Liver (tissue), 9 donors: ENCODE measurements around the gene GPR25. TPM values are rescaled to one million over a fixed set of nuclear protein-coding genes. Genes with fewer than 3 reads are reported as not detected.

ENCODE experiments used
- DNase-seq: peaks from one replicate; pipeline ENCODE4 v3.0.0-alpha.2; 2017; ENCODE audit warnings: low spot score
- H3K27ac ChIP-seq, 2 donors: one replicate each; pipeline ENCODE4 v1.7.0; 2013; ENCODE audit warnings: inconsistent platforms in 2 of 2, low read length in 2 of 2, control low read depth in 1 of 2, low read depth in 1 of 2, mild to moderate bottlenecking in 1 of 2
- H3K27me3 ChIP-seq, 4 donors: one replicate each; pipeline versions ENCODE4 v1.6.1 to v1.7.0; 2013; ENCODE audit warnings: low read length in 3 of 4, inconsistent platforms in 1 of 4, mild to moderate bottlenecking in 1 of 4, moderate library complexity in 1 of 4; ENCODE audit not compliant: control insufficient read depth in 4 of 4, insufficient read depth in 4 of 4
- H3K36me3 ChIP-seq, 4 donors: one replicate each; pipeline versions ENCODE4 v1.6.1 to v1.7.0; 2013; ENCODE audit warnings: low read length in 3 of 4, mild to moderate bottlenecking in 3 of 4, low read depth in 1 of 4, moderate library complexity in 1 of 4; ENCODE audit not compliant: control insufficient read depth in 4 of 4, insufficient read depth in 3 of 4
- H3K4me1 ChIP-seq, 4 donors: one replicate each; pipeline versions ENCODE4 v1.6.1 to v1.7.0; 2013; ENCODE audit warnings: low read length in 3 of 4, mild to moderate bottlenecking in 3 of 4, moderate library complexity in 1 of 4; ENCODE audit not compliant: control insufficient read depth in 4 of 4, insufficient read depth in 4 of 4
- H3K4me3 ChIP-seq, 3 donors: one replicate each; pipeline versions ENCODE4 v1.6.1 to v1.7.0; 2013; ENCODE audit warnings: low read length in 3 of 3, control low read depth in 1 of 3, low read depth in 1 of 3, mild to moderate bottlenecking in 1 of 3
- H3K9ac ChIP-seq, 2 donors: one replicate each; pipeline ENCODE4 v1.7.0; 2013; ENCODE audit warnings: low read length in 2 of 2, mild to moderate bottlenecking in 2 of 2, moderate library complexity in 2 of 2, control low read depth in 1 of 2, low read depth in 1 of 2
- H3K9me3 ChIP-seq, 4 donors: one replicate each; pipeline versions ENCODE4 v1.6.1 to v1.7.0; 2013; ENCODE audit warnings: low read length in 3 of 4; ENCODE audit not compliant: control insufficient read depth in 4 of 4
- ATF3 ChIP-seq: IDR thresholded peaks from 2 replicates; pipeline ENCODE4 v1.6.1; 2016; ENCODE audit warnings: antibody characterized with exemption
- CTCF ChIP-seq: fragments of 150-350 bp; IDR thresholded peaks from 2 replicates; pipeline ENCODE4 v1.5.1; 2017; ENCODE audit warnings: improper control_type of control experiment, low read depth, low read length; ENCODE audit not compliant: missing input control
- EGR1 ChIP-seq, 2 donors: IDR thresholded peaks; 2 replicates each; pipeline ENCODE4 v1.6.1; 2016 to 2018; ENCODE audit warnings: antibody characterized with exemption in 2 of 2, low read depth in 2 of 2
- FOXA1 ChIP-seq: IDR thresholded peaks from 2 replicates; pipeline ENCODE4 v1.6.1; 2016; ENCODE audit warnings: antibody characterized with exemption
- FOXA2 ChIP-seq: IDR thresholded peaks from 2 replicates; pipeline ENCODE4 v1.6.1; 2016; ENCODE audit warnings: antibody characterized with exemption
- GABPA ChIP-seq, 2 donors: IDR thresholded peaks in 1 of 2; conservative IDR thresholded peaks in 1 of 2; 2 replicates each; pipeline ENCODE4 v1.6.1; 2016; ENCODE audit warnings: antibody characterized with exemption in 2 of 2, mild to moderate bottlenecking in 1 of 2, moderate library complexity in 1 of 2
- HNF4A ChIP-seq, 2 donors: conservative IDR thresholded peaks; 2 replicates each; pipeline ENCODE4 v1.6.1; 2016; ENCODE audit warnings: antibody characterized with exemption in 2 of 2, mild to moderate bottlenecking in 2 of 2
- HNF4G ChIP-seq: IDR thresholded peaks from 2 replicates; pipeline ENCODE4 v1.6.1; 2016; ENCODE audit warnings: antibody characterized with exemption
- JUND ChIP-seq, 2 donors: IDR thresholded peaks; 2 replicates each; pipeline ENCODE4 v1.6.1; 2016; ENCODE audit warnings: antibody characterized with exemption in 2 of 2
- NR2F2 ChIP-seq: IDR thresholded peaks from 2 replicates; pipeline ENCODE4 v1.6.1; 2016; ENCODE audit warnings: antibody characterized with exemption
- RAD21 ChIP-seq, 2 donors: IDR thresholded peaks; 2 replicates each; pipeline ENCODE4 v1.6.1; 2016; ENCODE audit warnings: antibody characterized with exemption in 2 of 2, mild to moderate bottlenecking in 2 of 2
- REST ChIP-seq: IDR thresholded peaks from 2 replicates; pipeline ENCODE4 v1.6.1; 2016; ENCODE audit warnings: antibody characterized with exemption, mild to moderate bottlenecking
- RXRA ChIP-seq, 2 donors: IDR thresholded peaks; 2 replicates each; pipeline ENCODE4 v1.6.1; 2017 to 2018; ENCODE audit warnings: antibody characterized with exemption in 2 of 2, mild to moderate bottlenecking in 1 of 2
- SP1 ChIP-seq: IDR thresholded peaks from 2 replicates; pipeline ENCODE4 v1.6.1; 2018; ENCODE audit warnings: antibody characterized with exemption, mild to moderate bottlenecking
- TAF1 ChIP-seq: conservative IDR thresholded peaks from 2 replicates; pipeline ENCODE4 v1.6.1; 2016; ENCODE audit warnings: antibody characterized with exemption, mild to moderate bottlenecking
- YY1 ChIP-seq: IDR thresholded peaks from 2 replicates; pipeline ENCODE4 v1.6.1; 2016; ENCODE audit warnings: antibody characterized with exemption, mild to moderate bottlenecking
- ZBTB33 ChIP-seq: IDR thresholded peaks from 2 replicates; pipeline ENCODE4 v1.6.1; 2016; ENCODE audit warnings: antibody characterized with exemption
- WGBS: extraction: QIAGEN DNeasy Blood & Tissue Kit; methylation state at CpG from one replicate; pipeline ENCODE4 v1.1.7; 2013; 5-methylcytosine and 5-hydroxymethylcytosine counted together
- polyA plus RNA-seq, 2 donors: library from polyadenylated mRNA; stranded (reverse) in 1 of 2; unstranded in 1 of 2; fragments of 200-250 nt in 1 of 2; fragments of >200 nt in 1 of 2; fragmentation: Nextera tagmentation in 1 of 2; extraction: Ambion mirVana in 1 of 2; gene quantifications; one replicate each; pipeline versions ENCODE4 v1.2.1 to v1.2.3, GENCODE V29; 2013 to 2015
- total RNA-seq, 2 donors: library from RNA; depleted of rRNA; stranded (reverse); fragments of >200 nt; gene quantifications; one replicate each; pipeline ENCODE4 v1.2.3, GENCODE V29; 2014
- TF ChIP-seq, protein P1 (sequence below): IDR thresholded peaks from 2 replicates; pipeline ENCODE4 v1.6.1; 2016; ENCODE audit warnings: antibody characterized with exemption
- donor health status: healthy.
- donor health status: healthy.
- donor health status: healthy.
- donor health status: healthy.
- donor health status: healthy.

The GPR25 gene
- total and polyA plus RNA-seq, 4 donors: 0.08 to 0.13 TPM; not detected in 2

DNA sequence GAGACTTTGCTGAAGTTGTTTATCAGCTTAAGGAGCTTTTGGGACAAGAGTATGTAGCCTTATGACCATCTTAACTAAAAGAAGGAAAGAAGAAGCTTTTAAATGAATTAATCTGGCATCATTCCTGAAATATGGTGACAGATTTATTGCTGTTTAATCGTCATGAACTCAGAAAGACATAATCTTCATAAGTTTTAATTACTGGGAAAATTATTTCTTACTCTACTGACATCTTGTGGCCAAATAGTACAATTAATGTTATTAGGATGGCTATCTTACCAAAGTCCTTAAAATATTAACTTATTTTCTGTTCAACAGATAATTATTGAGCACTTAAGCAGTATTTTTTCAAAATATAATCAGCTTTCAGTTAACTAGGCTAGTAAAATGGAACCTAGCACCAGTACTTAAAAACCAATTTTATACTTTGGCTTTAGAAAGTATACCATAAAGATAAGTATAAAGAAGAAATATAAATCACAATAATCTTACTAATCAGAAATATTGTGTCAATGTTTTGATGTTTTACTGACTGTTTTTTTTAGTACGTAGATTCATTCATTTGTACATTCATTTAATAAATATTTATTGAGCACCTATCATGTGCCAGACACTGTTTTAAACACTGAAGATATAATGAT lies 34.7 kb upstream of the GPR25 start:
- Histone ChIP-seq H3K27ac (no peak overlapping the region), H3K27me3 (no peaks in the 10 kb centered on the region), H3K36me3 (peaks cover 0 to 2% (median 0%) of the 10 kb centered on the region in 4 donors), H3K4me1 (no peaks in the 10 kb centered on the region), H3K4me3 (no peak overlapping the region), H3K9ac (no peak overlapping the region), H3K9me3 (no peaks in the 10 kb centered on the region)
- WGBS: 43% methylated on average over 2 of the region's 2 CpGs
- no peak for DNase-seq
- no peak for TF ChIP-seq SP1
- no peak for TF ChIP-seq JUND (IDR thresholded peaks at IDR 0.05)
- no peak for TF ChIP-seq HNF4A (conservative IDR thresholded peaks at IDR 0.05)
- TF ChIP-seq RAD21 (IDR thresholded peaks at IDR 0.05): peak; percentile 59 to 67
- no peak for TF ChIP-seq FOXA1
- peak; percentile 37 for TF ChIP-seq CTCF
- no peak for TF ChIP-seq FOXA2
- no peak for TF ChIP-seq TAF1
- no peak for TF ChIP-seq NR2F2
- no peak for TF ChIP-seq RXRA (IDR thresholded peaks at IDR 0.05)
- TF ChIP-seq EGR1 (IDR thresholded peaks at IDR 0.05; ENCODE audit: low read depth in 2 of 2): no peak
- TF ChIP-seq REST: no peak

DNA sequence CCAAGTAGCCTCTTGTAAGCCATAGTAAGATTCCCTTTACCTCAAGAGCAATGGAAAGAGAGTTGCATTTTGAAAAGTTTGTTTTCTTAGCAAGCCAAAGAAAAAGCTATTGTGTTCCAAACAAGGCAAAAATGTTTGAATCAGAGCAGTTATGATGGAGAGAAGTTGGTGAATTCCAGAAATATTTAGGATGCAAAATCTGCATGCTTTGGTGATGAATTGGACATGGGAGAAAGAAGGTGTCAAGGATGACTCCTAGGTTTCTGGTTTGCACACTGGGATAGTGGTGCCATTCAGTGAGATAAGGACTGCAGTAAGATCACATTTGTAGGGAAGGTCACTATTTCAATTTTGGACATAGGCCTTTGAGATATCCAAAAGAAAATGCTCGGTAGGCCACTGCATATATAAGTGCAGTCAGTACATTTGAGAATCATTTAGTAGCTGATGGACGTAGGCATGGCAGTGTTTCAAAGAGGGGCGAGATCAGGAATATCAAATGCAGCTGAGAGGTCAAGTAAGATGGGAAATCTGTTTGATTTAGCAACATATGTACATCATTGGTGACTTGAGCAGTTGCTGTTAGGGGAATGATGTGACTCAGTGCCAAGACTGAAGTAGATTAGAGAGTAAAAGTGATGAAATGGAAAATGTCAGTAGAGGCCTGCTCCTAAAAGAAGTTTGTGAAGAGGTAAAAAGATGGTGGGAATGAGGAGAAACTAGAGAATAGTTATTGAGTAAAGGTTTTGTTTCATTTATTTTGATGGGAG lies 33.9 kb upstream of the GPR25 start:
- Histone ChIP-seq H3K4me3 (no peak overlapping the region), H3K36me3 (no peaks in the 10 kb centered on the region), H3K9ac (no peak overlapping the region), H3K27ac (no peak overlapping the region), H3K9me3 (no peaks in the 10 kb centered on the region), H3K27me3 (no peaks in the 10 kb centered on the region), H3K4me1 (no peaks in the 10 kb centered on the region)
- no peak for DNase-seq
- 89% methylated on average over 3 of the region's 3 CpGs for WGBS
- TF ChIP-seq RAD21 (IDR thresholded peaks at IDR 0.05) (no peak), ZBTB33 (no peak), JUND (IDR thresholded peaks at IDR 0.05) (no peak), REST (no peak), NR2F2 (no peak), EGR1 (IDR thresholded peaks at IDR 0.05; ENCODE audit: low read depth in 2 of 2) (no peak), YY1 (no peak), SP1 (no peak), FOXA2 (no peak), HNF4A (conservative IDR thresholded peaks at IDR 0.05) (no peak), RXRA (IDR thresholded peaks at IDR 0.05) (no peak), ATF3 (no peak), HNF4G (no peak), GABPA (IDR thresholded peaks at IDR 0.05 in 1 of 2, conservative IDR thresholded peaks at IDR 0.05 in 1 of 2) (no peak), TAF1 (no peak)
- TF ChIP-seq, protein P1, sequence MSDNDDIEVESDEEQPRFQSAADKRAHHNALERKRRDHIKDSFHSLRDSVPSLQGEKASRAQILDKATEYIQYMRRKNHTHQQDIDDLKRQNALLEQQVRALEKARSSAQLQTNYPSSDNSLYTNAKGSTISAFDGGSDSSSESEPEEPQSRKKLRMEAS: no peak
